ENCODE results near the gene PPM1F.

- TF ChIP-seq EZH2 (IDR thresholded peaks at IDR 0.05; ENCODE audit: insufficient read depth, poor library complexity, severe bottlenecking) = no peak
- no peak for TF ChIP-seq EZH2phosphoT487 (IDR thresholded peaks at IDR 0.05; ENCODE audit: insufficient read depth, low read depth)
Measured at GRCh38 chr22:21941921-21942320, 10.7 kb downstream of the PPM1F start.
